Keratinocyte (primary cell): Measurements from ENCODE around the gene CHD2.

Experiments
- EZH2 ChIP-seq: IDR thresholded peaks from one replicate; pipeline ENCODE4 v1.6.1; 2012; ENCODE audit warnings: inconsistent platforms, mild to moderate bottlenecking, low read length, moderate library complexity
- TF ChIP-seq, protein P1 (sequence below), 3 experiments: IDR thresholded peaks in 1 of 3; conservative IDR thresholded peaks in 1 of 3; optimal IDR thresholded peaks in 1 of 3; 2 replicates in 2 of 3; 3 replicates in 1 of 3; pipeline versions ENCODE3 to v1.5.1; 2011; ENCODE audit warnings: low read length in 3 of 3, mild to moderate bottlenecking in 3 of 3, moderate library complexity in 2 of 3, control low read depth in 1 of 3, inconsistent platforms in 1 of 3; ENCODE audit not compliant: insufficient read depth in 2 of 3; ENCODE audit errors: extremely low read depth in 1 of 3

DNA sequence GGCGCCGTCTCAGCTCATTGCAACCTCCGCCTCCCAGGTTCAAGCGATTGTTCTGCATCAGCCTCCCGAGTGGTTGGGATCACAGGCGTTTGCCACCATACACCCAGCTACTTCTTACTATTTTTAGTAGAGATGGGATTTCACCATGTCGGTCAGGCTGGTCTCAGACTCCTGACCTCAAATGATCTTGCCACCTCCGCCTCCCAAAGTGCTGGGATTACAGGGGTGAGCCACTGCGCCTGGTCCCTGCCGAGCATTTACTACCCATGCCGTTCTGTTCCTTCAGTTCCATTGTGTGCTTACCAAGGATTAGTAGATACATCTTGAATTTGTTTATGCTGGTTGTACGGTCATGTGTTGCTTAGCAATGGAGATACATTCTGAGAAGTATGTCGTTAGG lies 10.3 kb downstream of the CHD2 start:
- no peak for TF ChIP-seq EZH2
- TF ChIP-seq, protein P1, sequence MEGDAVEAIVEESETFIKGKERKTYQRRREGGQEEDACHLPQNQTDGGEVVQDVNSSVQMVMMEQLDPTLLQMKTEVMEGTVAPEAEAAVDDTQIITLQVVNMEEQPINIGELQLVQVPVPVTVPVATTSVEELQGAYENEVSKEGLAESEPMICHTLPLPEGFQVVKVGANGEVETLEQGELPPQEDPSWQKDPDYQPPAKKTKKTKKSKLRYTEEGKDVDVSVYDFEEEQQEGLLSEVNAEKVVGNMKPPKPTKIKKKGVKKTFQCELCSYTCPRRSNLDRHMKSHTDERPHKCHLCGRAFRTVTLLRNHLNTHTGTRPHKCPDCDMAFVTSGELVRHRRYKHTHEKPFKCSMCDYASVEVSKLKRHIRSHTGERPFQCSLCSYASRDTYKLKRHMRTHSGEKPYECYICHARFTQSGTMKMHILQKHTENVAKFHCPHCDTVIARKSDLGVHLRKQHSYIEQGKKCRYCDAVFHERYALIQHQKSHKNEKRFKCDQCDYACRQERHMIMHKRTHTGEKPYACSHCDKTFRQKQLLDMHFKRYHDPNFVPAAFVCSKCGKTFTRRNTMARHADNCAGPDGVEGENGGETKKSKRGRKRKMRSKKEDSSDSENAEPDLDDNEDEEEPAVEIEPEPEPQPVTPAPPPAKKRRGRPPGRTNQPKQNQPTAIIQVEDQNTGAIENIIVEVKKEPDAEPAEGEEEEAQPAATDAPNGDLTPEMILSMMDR (optimal IDR thresholded peaks at IDR 0.05 in 1 of 3, IDR thresholded peaks at IDR 0.05 in 1 of 3, conservative IDR thresholded peaks at IDR 0.05 in 1 of 3; ENCODE audit: extremely low read depth in 1 of 3, insufficient read depth in 2 of 3, low read length in 3 of 3) = no peak
